ENCODE data around the gene DSCAML1.

DNA sequence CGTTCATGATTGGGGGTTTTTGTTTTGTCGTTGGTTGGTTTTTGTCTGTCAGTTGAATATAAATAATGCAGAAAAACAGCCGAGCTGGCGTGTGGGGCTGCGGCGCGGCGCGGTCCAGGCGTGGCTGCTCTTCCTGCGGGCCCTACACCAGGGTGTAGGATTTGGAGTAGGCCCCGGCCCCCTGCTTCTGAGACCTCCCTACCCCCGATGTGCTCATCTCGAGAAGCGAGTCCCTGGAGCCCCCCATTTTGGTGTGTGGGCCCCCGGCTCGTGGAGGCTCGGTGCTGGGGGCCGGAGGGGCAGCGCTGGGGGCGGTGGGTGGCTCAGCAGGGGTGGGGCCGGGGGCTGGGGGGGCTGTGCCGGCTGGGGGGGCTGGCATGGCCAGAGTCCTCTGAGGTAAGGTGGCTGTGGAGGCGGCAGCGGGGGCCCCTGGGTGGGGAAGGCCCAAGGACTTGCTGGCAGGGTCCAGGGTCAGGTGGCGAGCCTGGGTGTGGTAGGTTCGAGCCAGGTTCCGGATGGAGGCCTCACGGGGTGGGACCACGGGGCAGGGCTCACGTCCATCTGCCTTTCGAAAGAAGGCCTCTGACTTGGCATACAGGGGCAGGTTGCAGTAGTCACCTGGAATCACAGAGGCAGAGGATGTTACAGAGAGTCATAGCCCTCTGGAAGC lies 368.7 kb downstream of the DSCAML1 start:
- TF ChIP-seq POLR2AphosphoS5 (IDR thresholded peaks at IDR 0.05; ENCODE audit: low read depth, low read length) (no peak), POLR2A (IDR thresholded peaks at IDR 0.05; ENCODE audit: borderline replicate concordance, extremely low read depth, insufficient read depth, insufficient read length) (no peak), SIN3A (IDR thresholded peaks at IDR 0.05; ENCODE audit: low read depth) (no peak), ELF1 (IDR thresholded peaks at IDR 0.05; ENCODE audit: borderline replicate concordance, low read depth) (no peak), CTCF (IDR thresholded peaks at IDR 0.05 in 2 of 3, conservative IDR thresholded peaks at IDR 0.05 in 1 of 3; ENCODE audit: borderline replicate concordance in 1 of 3, insufficient read depth in 1 of 3, low read depth in 2 of 3, low read length in 2 of 3) (no peak), REST (IDR thresholded peaks at IDR 0.05; ENCODE audit: low read depth) (no peak), EZH2phosphoT487 (IDR thresholded peaks at IDR 0.05; ENCODE audit: borderline replicate concordance) (no peak), ZFX (IDR thresholded peaks at IDR 0.05) (no peak), RAD21 (IDR thresholded peaks at IDR 0.05; ENCODE audit: low read depth) (no peak), EZH2 (IDR thresholded peaks at IDR 0.05) (no peak)
- TF ChIP-seq, protein P1, sequence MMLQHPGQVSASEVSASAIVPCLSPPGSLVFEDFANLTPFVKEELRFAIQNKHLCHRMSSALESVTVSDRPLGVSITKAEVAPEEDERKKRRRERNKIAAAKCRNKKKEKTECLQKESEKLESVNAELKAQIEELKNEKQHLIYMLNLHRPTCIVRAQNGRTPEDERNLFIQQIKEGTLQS (IDR thresholded peaks at IDR 0.05): no peak

All from HCT116 (cell line).